ENCODE data around the gene EPGN. TPM values are rescaled to one million over a fixed set of nuclear protein-coding genes. Genes with fewer than 3 reads are reported as not detected.

Gene EPGN
- total RNA-seq, 4 donors from 2014 or later, result not detected

DNA sequence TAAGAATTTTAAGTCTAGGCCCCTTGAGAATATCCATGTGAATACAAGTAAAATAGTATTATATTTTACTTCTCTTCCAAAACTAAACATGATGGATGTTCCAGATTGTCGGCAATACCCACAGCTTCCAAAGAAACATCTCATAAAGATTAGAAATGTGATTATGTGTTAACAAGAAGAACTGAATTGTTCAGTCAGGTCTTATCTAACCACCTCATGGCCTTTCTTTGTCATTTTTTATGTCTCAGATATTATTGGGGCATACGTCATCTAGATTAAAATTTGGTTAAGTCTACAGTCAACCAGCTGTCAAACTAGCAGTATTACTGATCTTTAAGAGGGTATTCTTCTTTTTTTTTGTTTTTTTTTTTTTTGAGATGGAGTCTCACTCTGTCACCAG is 10.0 kb downstream of the EPGN start:
- no peak for TF ChIP-seq POLR2A (IDR thresholded peaks at IDR 0.05)
- TF ChIP-seq, protein P1, sequence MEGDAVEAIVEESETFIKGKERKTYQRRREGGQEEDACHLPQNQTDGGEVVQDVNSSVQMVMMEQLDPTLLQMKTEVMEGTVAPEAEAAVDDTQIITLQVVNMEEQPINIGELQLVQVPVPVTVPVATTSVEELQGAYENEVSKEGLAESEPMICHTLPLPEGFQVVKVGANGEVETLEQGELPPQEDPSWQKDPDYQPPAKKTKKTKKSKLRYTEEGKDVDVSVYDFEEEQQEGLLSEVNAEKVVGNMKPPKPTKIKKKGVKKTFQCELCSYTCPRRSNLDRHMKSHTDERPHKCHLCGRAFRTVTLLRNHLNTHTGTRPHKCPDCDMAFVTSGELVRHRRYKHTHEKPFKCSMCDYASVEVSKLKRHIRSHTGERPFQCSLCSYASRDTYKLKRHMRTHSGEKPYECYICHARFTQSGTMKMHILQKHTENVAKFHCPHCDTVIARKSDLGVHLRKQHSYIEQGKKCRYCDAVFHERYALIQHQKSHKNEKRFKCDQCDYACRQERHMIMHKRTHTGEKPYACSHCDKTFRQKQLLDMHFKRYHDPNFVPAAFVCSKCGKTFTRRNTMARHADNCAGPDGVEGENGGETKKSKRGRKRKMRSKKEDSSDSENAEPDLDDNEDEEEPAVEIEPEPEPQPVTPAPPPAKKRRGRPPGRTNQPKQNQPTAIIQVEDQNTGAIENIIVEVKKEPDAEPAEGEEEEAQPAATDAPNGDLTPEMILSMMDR (IDR thresholded peaks at IDR 0.05), result no peak
- H3K27me3 ChIP-seq, result no peaks in the 10 kb centered on the region
- no peaks in the 10 kb centered on the region for H3K36me3 ChIP-seq
- H3K27ac ChIP-seq, result no peak overlapping the region
- H3K4me1 ChIP-seq, result no peaks in the 10 kb centered on the region
- no peak for DNase-seq
- 77 to 88% methylated on average over 2 of the region's 2 CpGs for WGBS, 2 donors
- intact Hi-C loops (cut with DNase I), result no loop called here
- no peaks in the 10 kb centered on the region for H3K9me3 ChIP-seq
- H3K4me3 ChIP-seq (replicated peaks in 1 of 3), result no peak overlapping the region

GRCh38 chr4:74319470-74319869 is 11.2 kb downstream of the EPGN start:
- Histone ChIP-seq H3K9me3 (no peaks in the 10 kb centered on the region), H3K4me1 (no peaks in the 10 kb centered on the region), H3K27me3 (no peaks in the 10 kb centered on the region), H3K4me3 (replicated peaks in 1 of 3) (no peak overlapping the region), H3K27ac (no peak overlapping the region), H3K36me3 (no peaks in the 10 kb centered on the region)
- no peak for DNase-seq
- WGBS, 2 donors, result 90 to 91% methylated on average over 6 of the region's 6 CpGs
- TF ChIP-seq, protein P1 (IDR thresholded peaks at IDR 0.05), result no peak
- TF ChIP-seq POLR2A (IDR thresholded peaks at IDR 0.05), result no peak
- intact Hi-C loops (cut with DNase I), result no loop called here

GRCh38 chr4:74320559-74321118 is 12.4 kb downstream of the EPGN start:
- Histone ChIP-seq H3K27ac (no peak overlapping the region), H3K27me3 (no peaks in the 10 kb centered on the region), H3K4me1 (no peaks in the 10 kb centered on the region), H3K9me3 (no peaks in the 10 kb centered on the region), H3K4me3 (replicated peaks in 1 of 3) (no peak overlapping the region), H3K36me3 (no peaks in the 10 kb centered on the region)
- WGBS, 2 donors, result 41 to 42% methylated on average over 4 of the region's 4 CpGs
- DNase-seq, result peak; percentile 53 to 59
- intact Hi-C loops (cut with DNase I), result no loop called here
- TF ChIP-seq POLR2A (IDR thresholded peaks at IDR 0.05), result no peak
- TF ChIP-seq, protein P1 (IDR thresholded peaks at IDR 0.05), result peak in 4 of 6 experiments; percentile 19 to 58 (median 52)

- Histone ChIP-seq H3K9me3 (no peaks in the 10 kb centered on the region), H3K36me3 (no peaks in the 10 kb centered on the region), H3K27ac (no peak overlapping the region), H3K4me1 (no peaks in the 10 kb centered on the region), H3K27me3 (no peaks in the 10 kb centered on the region), H3K4me3 (replicated peaks in 1 of 3) (no peak overlapping the region)
- TF ChIP-seq, protein P1 (IDR thresholded peaks at IDR 0.05), result no peak
- TF ChIP-seq POLR2A (IDR thresholded peaks at IDR 0.05), result no peak
- intact Hi-C loops (cut with DNase I), result no loop called here
- DNase-seq, result no peak
- 89 to 90% methylated on average over 3 of the region's 3 CpGs for WGBS, 2 donors
These were observed 14.0 kb downstream of the EPGN start for GRCh38 chr4:74322301-74322700.

- no peak overlapping the region for H3K27ac ChIP-seq
- 86 to 90% methylated on average over 4 of the region's 4 CpGs for WGBS, 2 donors
- no peaks in the 10 kb centered on the region for H3K4me1 ChIP-seq
- intact Hi-C loops (cut with DNase I), result no loop called here
- H3K27me3 ChIP-seq, result no peaks in the 10 kb centered on the region
- no peak overlapping the region for H3K4me3 ChIP-seq (replicated peaks in 1 of 3)
- no peak for DNase-seq
- TF ChIP-seq POLR2A (IDR thresholded peaks at IDR 0.05), result no peak
- TF ChIP-seq, protein P1 (IDR thresholded peaks at IDR 0.05), result no peak
- H3K36me3 ChIP-seq, result no peaks in the 10 kb centered on the region
- no peaks in the 10 kb centered on the region for H3K9me3 ChIP-seq
These were observed 15.4 kb downstream of the EPGN start for GRCh38 chr4:74323663-74324062.
